Stomach (tissue), 9 donors: Measurements from ENCODE around the gene ADTRP. TPM values are rescaled to one million over a fixed set of nuclear protein-coding genes. Genes with fewer than 3 reads are reported as not detected.

ENCODE experiments used
- DNase-seq, 2 donors: peaks; one replicate each; pipeline versions ENCODE4 v3.0.0 to v3.0.0-alpha.2; 2013 to 2019
- H3K27ac ChIP-seq, 5 donors: fragments of 200-600 bp in 4 of 5; sonication (generic) in 4 of 5; one replicate each; pipeline ENCODE4 v1.5.1; 2013 to 2019; ENCODE audit warnings: mild to moderate bottlenecking in 1 of 5, moderate library complexity in 1 of 5
- H3K27me3 ChIP-seq, 3 donors: fragments of 200-600 bp; sonication (generic); one replicate each; pipeline ENCODE4 v1.5.1; 2017 to 2019; ENCODE audit warnings: mixed run types in 1 of 3
- H3K36me3 ChIP-seq, 4 donors: fragments of 200-600 bp; sonication (generic); 1 replicate in 3 of 4; 2 replicates in 1 of 4; pipeline ENCODE4 v1.5.1; 2016 to 2019
- H3K4me1 ChIP-seq, 4 donors: fragments of 200-600 bp; sonication (generic); one replicate each; pipeline ENCODE4 v1.5.1; 2016 to 2019
- H3K4me3 ChIP-seq, 4 donors: fragments of 200-600 bp; sonication (generic) in 3 of 4; one replicate each; pipeline ENCODE4 v1.5.1; 2016 to 2019; ENCODE audit warnings: mild to moderate bottlenecking in 1 of 4
- H3K9me3 ChIP-seq, 4 donors: fragments of 200-600 bp; sonication (generic); one replicate each; pipeline ENCODE4 v1.5.1; 2016 to 2019
- CTCF ChIP-seq, 7 experiments: fragments of 450-650 bp in 4 of 7; fragments of 200-600 bp in 3 of 7; sonication (generic) in 3 of 7; IDR thresholded peaks; one replicate each; pipeline ENCODE4 v1.5.1; 2016 to 2019; ENCODE audit warnings: antibody characterized with exemption in 7 of 7, control low read depth in 2 of 7, mild to moderate bottlenecking in 1 of 7
- EP300 ChIP-seq: sonication (generic); formaldehyde crosslinking; IDR thresholded peaks from one replicate; pipeline ENCODE4 v1.6.1; 2017; ENCODE audit warnings: antibody characterized with exemption
- POLR2A ChIP-seq, 4 donors: fragments of 450-650 bp; IDR thresholded peaks; one replicate each; pipeline ENCODE4 v1.6.1; 2016; ENCODE audit warnings: antibody characterized with exemption in 4 of 4, control low read depth in 2 of 4, mild to moderate bottlenecking in 1 of 4, moderate library complexity in 1 of 4
- POLR2AphosphoS5 ChIP-seq, 3 donors: sonication (generic); formaldehyde crosslinking; IDR thresholded peaks; one replicate each; pipeline ENCODE4 v1.6.1; 2016; ENCODE audit warnings: antibody characterized with exemption in 3 of 3
- WGBS, 5 donors: extraction: QIAGEN DNeasy Blood & Tissue Kit in 3 of 5; methylation state at CpG; one replicate each; pipeline versions ENCODE4 v1.1.5 to v1.1.7; 2013 to 2018; 5-methylcytosine and 5-hydroxymethylcytosine counted together
- intact Hi-C: fragments of 100-400 bp; cut with DNase I; formaldehyde crosslinking; loops from one replicate; pipeline ENCODE4 v1.15.1; 2023; ENCODE audit warnings: low total_unique reads
- polyA plus RNA-seq, 3 donors: library from polyadenylated mRNA; stranded (reverse); fragments of 200-250 nt; gene quantifications; one replicate each; pipeline ENCODE4 v1.2.3, GENCODE V29; 2013
- total RNA-seq, 5 donors: library from RNA; depleted of rRNA; stranded (reverse); fragments of >200 nt; gene quantifications; one replicate each; pipeline versions ENCODE4 v1.1.0 to v1.2.3, GENCODE V29; 2014 to 2016
- donor health status: healthy with polysubstance abuse.
- donor health status: Bipolar disorder and iron deficiency.
- donor health status: healthy.

The ADTRP gene
- total and polyA plus RNA-seq, 8 donors = 3.9 to 63.6 (median 20.8) TPM

GRCh38 chr6:11821781-11822180, 43.2 kb upstream of the ADTRP start:
- no peaks in the 10 kb centered on the region for H3K4me1 ChIP-seq
- TF ChIP-seq POLR2A (IDR thresholded peaks at IDR 0.05) (no peak), POLR2AphosphoS5 (IDR thresholded peaks at IDR 0.05) (no peak)
- no peaks in the 10 kb centered on the region for H3K27me3 ChIP-seq
- intact Hi-C loops = no loop called here
- no peaks in the 10 kb centered on the region for H3K9me3 ChIP-seq
- no peak overlapping the region for H3K4me3 ChIP-seq
- DNase-seq = no peak
- H3K36me3 ChIP-seq = no peaks in the 10 kb centered on the region
- no peak overlapping the region for H3K27ac ChIP-seq
- WGBS, 5 donors = 84 to 90% (median 86%) methylated on average over 3 of the region's 3 CpGs

- Histone ChIP-seq H3K4me3 (no peak overlapping the region), H3K9me3 (no peaks in the 10 kb centered on the region), H3K27me3 (no peaks in the 10 kb centered on the region), H3K4me1 (no peaks in the 10 kb centered on the region), H3K36me3 (no peaks in the 10 kb centered on the region), H3K27ac (no peak overlapping the region)
- TF ChIP-seq POLR2A (IDR thresholded peaks at IDR 0.05) = no peak
- TF ChIP-seq POLR2AphosphoS5 (IDR thresholded peaks at IDR 0.05) = no peak
- TF ChIP-seq EP300 = no peak
- TF ChIP-seq CTCF (IDR thresholded peaks at IDR 0.05) = no peak
- 84 to 89% (median 87%) methylated on average over 4 of the region's 4 CpGs for WGBS, 5 donors
- intact Hi-C loops = no loop called here
- DNase-seq = no peak
These were observed 42.2 kb upstream of the ADTRP start for GRCh38 chr6:11820821-11821220.

DNA sequence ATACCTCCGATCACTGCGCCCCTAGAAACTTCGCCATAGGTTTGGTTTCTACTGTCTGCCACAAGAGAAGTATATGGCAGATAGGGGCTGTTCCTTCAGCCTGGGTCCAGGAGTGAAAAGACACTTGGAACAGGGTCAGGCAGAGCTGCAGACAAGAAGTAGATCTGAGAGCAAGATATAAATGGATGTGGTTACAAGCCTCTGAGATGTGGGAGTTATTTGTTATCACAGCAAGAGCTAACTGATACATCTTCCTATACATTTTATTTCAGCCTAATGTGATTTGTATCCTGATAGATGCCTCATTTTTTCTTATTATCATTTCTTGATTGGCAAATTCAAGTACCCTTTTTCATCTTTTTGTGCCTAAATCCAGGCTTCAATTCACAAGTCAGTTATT, 40.9 kb upstream of the ADTRP start:
- Histone ChIP-seq H3K27ac (no peak overlapping the region), H3K9me3 (no peaks in the 10 kb centered on the region), H3K4me1 (no peaks in the 10 kb centered on the region), H3K36me3 (no peaks in the 10 kb centered on the region), H3K27me3 (no peaks in the 10 kb centered on the region), H3K4me3 (no peak overlapping the region)
- no peak for TF ChIP-seq EP300
- DNase-seq = no peak
- 97 to 100% (median 99%) methylated on average over 3 of the region's 3 CpGs for WGBS, 5 donors
- intact Hi-C loops = no loop called here

- WGBS, 5 donors = 76 to 96% (median 89%) methylated on average over 1 of the region's 1 CpG
- H3K36me3 ChIP-seq = no peaks in the 10 kb centered on the region
- no peak overlapping the region for H3K4me3 ChIP-seq
- H3K27me3 ChIP-seq = no peaks in the 10 kb centered on the region
- no peak for DNase-seq
- no peaks in the 10 kb centered on the region for H3K9me3 ChIP-seq
- intact Hi-C loops = no loop called here
- TF ChIP-seq EP300 = no peak
- TF ChIP-seq CTCF (IDR thresholded peaks at IDR 0.05) = no peak
- no peak for TF ChIP-seq POLR2A (IDR thresholded peaks at IDR 0.05)
- no peak for TF ChIP-seq POLR2AphosphoS5 (IDR thresholded peaks at IDR 0.05)
- peaks cover 8 to 18% (median 13%) of the 10 kb centered on the region in 4 donors for H3K4me1 ChIP-seq
- no peak overlapping the region for H3K27ac ChIP-seq
These were observed 36.6 kb upstream of the ADTRP start for GRCh38 chr6:11815231-11815630.

- no peaks in the 10 kb centered on the region for H3K27me3 ChIP-seq
- 83 to 93% (median 88%) methylated on average over 4 of the region's 4 CpGs for WGBS, 5 donors
- intact Hi-C loops = no loop called here
- H3K4me1 ChIP-seq = peaks cover 12 to 22% (median 17%) of the 10 kb centered on the region in 4 donors
- no peaks in the 10 kb centered on the region for H3K9me3 ChIP-seq
- no peaks in the 10 kb centered on the region for H3K36me3 ChIP-seq
- no peak for TF ChIP-seq POLR2A (IDR thresholded peaks at IDR 0.05)
- TF ChIP-seq EP300 = no peak
- TF ChIP-seq CTCF (IDR thresholded peaks at IDR 0.05) = no peak
- no peak for TF ChIP-seq POLR2AphosphoS5 (IDR thresholded peaks at IDR 0.05)
- H3K4me3 ChIP-seq = no peak overlapping the region
- no peak overlapping the region for H3K27ac ChIP-seq
- DNase-seq = no peak
These were observed 36.2 kb upstream of the ADTRP start for GRCh38 chr6:11814819-11815218.
